ENCODE data around the gene NME9. TPM values are rescaled to one million over a fixed set of nuclear protein-coding genes. Genes with fewer than 3 reads are reported as not detected.

The NME9 gene
- total RNA-seq, 4 donors from 2014 or later: 0.38 TPM; not detected in 3

DNA sequence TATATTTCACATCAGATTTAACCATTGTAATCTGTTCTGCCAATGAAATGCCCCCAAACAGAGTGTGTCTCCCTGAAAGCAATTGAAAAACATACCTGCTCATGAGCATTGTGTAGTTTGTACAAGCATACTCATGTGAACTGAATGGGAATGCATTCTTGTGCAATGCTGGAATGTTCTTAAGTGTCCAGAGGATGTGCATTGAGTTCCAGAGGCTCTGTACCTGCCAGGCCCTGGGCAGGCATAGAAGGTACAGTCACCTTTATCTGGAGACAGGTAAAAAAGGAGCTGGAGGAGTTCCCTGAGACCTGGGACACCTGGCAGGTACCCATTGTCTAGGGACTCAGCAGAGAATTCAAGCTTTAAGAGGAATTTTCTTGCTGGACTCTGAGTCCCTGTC, 21.5 kb upstream of the NME9 start:
- Histone ChIP-seq H3K36me3 (no peaks in the 10 kb centered on the region), H3K27me3 (no peaks in the 10 kb centered on the region), H3K4me1 (peaks cover 34% of the 10 kb centered on the region), H3K9me3 (no peaks in the 10 kb centered on the region), H3K4me3 (no peak overlapping the region), H3K27ac (no peak overlapping the region)
- no peak for DNase-seq (ENCODE audit: low spot score in 2 of 2)
- no peak for TF ChIP-seq EP300 (IDR thresholded peaks at IDR 0.05)
- TF ChIP-seq, protein P1, sequence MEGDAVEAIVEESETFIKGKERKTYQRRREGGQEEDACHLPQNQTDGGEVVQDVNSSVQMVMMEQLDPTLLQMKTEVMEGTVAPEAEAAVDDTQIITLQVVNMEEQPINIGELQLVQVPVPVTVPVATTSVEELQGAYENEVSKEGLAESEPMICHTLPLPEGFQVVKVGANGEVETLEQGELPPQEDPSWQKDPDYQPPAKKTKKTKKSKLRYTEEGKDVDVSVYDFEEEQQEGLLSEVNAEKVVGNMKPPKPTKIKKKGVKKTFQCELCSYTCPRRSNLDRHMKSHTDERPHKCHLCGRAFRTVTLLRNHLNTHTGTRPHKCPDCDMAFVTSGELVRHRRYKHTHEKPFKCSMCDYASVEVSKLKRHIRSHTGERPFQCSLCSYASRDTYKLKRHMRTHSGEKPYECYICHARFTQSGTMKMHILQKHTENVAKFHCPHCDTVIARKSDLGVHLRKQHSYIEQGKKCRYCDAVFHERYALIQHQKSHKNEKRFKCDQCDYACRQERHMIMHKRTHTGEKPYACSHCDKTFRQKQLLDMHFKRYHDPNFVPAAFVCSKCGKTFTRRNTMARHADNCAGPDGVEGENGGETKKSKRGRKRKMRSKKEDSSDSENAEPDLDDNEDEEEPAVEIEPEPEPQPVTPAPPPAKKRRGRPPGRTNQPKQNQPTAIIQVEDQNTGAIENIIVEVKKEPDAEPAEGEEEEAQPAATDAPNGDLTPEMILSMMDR (IDR thresholded peaks at IDR 0.05): no peak
- TF ChIP-seq POLR2AphosphoS5 (IDR thresholded peaks at IDR 0.05): no peak
- no peak for TF ChIP-seq POLR2A (IDR thresholded peaks at IDR 0.05)

DNA sequence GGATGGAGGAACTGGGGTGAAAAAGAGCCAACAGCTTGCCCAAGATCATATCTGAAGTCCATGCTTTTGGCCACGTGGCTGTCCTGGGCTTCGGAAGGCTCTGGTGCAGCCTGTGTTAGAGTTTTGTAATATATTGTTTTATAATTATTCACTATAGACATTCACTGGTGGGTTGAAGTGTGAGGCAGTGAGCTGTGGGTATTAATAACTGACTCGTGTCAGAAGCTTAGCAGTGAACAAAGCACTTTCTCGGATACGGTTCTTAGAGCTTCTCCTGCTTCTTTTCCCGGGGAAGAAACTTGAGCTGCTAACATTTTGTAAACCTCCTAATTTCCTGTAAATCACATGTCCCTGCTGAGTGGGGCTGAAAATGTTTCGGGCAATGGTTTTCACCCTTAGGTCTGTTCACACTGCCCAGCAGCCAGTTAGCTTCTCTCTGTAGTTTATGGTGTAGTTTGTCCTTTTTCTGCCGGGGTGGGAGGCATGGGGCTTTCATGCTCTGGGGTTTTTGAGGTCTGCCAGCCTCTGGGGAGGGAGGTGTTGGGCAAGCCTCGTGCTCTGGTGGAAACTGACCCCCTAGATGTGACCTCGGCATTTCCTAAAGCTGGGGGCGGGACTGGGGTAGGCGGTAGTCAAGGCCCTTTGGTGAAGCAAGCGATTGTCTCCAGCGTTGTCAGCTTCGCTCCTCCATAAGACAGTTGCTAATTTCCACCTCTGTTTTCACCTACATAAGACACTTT, 20.4 kb upstream of the NME9 start:
- DNase-seq (ENCODE audit: low spot score in 2 of 2): no peak
- Histone ChIP-seq H3K27ac (peak overlapping the region; percentile 93), H3K9me3 (no peaks in the 10 kb centered on the region), H3K4me3 (peak overlapping the region; percentile 73), H3K4me1 (peaks cover 34% of the 10 kb centered on the region), H3K36me3 (no peaks in the 10 kb centered on the region), H3K27me3 (no peaks in the 10 kb centered on the region)
- 43% methylated on average over 15 of the region's 15 CpGs for WGBS
- TF ChIP-seq, protein P1 (IDR thresholded peaks at IDR 0.05): no peak
- TF ChIP-seq POLR2A (IDR thresholded peaks at IDR 0.05) (no peak), POLR2AphosphoS5 (IDR thresholded peaks at IDR 0.05) (no peak), EP300 (IDR thresholded peaks at IDR 0.05) (no peak)

DNA sequence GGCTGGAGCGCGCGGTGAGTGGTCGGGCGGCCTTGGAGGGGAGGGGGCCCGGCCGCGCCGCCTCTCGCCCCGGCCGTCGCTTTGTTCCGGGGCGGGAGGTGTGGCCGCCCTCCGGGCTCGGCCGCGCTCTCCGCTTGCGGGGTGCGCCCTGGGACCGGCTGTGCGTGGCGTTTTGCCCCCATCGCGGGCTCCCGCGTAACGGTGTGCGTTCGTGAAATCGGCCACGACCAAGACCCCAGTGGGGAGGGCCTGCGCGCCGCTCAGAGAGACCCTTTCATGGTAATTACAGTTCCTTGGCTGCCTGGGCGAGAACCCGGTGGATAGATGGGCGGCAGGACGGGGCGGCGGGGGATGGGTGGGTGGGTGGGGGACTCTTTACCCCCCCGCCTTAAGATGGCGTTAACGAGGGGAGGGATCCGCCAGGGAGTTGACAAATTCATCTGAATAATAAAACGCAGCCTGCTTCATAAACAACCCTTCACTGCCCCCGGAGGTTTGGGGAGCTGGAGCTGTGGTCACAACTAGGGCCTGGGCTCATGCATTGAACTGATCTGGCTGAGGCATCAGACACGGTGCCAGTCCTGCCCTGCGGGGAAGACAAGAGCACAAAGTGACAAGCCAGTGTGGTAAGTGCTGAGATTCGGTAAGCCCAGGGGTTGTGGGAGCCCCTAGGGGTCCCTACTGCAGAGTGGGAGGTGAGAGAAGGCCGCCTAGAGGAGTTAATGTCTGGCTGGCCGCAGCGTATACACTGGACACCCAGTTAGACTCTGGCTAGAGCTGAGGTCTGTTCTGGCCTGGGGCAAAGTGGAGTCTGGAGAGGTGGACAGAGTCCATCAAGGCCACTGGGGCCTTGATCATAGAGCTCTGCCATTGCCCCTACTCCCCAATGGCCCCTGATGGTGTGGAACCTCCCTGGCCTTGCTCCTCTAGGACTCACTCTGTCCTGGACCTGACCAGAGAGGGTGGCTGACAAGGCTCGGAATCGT, 19.4 kb upstream of the NME9 start:
- Histone ChIP-seq H3K36me3 (no peaks in the 10 kb centered on the region), H3K9me3 (no peaks in the 10 kb centered on the region), H3K27me3 (no peaks in the 10 kb centered on the region), H3K4me3 (peak overlapping the region; percentile 73), H3K4me1 (peaks cover 34% of the 10 kb centered on the region), H3K27ac (peak overlapping the region; percentile 93)
- 19% methylated on average over 19 of the region's 58 CpGs for WGBS
- TF ChIP-seq POLR2A (IDR thresholded peaks at IDR 0.05): no peak
- TF ChIP-seq, protein P1 (IDR thresholded peaks at IDR 0.05): no peak
- no peak for TF ChIP-seq POLR2AphosphoS5 (IDR thresholded peaks at IDR 0.05)
- no peak for TF ChIP-seq EP300 (IDR thresholded peaks at IDR 0.05)
- peak in 1 of 2 donors; percentile 70 for DNase-seq (ENCODE audit: low spot score in 2 of 2)

DNA sequence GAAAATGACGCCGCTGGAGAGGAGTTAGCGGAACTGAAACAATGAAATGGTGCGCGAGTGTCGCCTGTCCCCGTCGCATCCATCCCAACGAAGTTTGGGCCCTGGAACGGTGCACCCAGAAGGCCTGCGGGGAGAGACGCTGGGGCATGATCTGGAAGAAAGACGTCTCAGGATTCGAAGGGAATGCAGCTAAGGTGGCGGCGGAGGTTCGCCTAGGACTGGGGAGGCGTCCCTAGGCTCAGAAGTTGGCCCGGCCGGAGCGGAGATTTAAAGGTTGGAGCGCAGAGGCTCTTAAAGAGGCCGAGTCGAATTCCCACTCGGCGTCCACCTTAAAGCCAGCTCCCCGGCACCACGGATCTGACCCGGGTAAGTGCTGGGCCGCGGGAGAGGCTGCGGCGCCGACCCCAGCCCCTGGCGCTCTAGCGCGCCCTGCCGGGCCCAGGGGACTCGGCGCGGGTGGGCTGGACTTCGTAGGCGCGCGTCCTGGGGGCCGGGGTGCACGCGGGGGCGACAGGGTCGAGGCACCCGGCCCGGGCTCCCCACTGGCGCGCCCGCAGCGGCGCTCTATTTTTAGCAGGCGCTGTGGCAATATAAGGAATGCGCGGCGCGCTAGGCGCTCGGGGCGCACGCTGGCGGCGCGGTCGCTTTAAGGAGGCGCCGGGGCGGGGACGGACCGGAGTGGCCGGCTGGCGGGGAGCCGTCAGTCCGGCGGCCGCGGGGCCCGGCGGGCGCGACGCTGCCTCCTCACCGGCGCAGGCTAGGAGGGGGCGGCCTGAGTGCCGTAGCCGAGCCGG, 18.5 kb upstream of the NME9 start, which contains the start of gene MRAS:
Gene MRAS, plus strand, starts transcription at position 620 of the 794 bp plus-strand sequence. CDS start 24,305 bp downstream, outside the sequence.
- TF ChIP-seq EP300 (IDR thresholded peaks at IDR 0.05): no peak
- TF ChIP-seq, protein P1 (IDR thresholded peaks at IDR 0.05): peak in 1 of 2 donors; percentile 47
- no peak for TF ChIP-seq POLR2AphosphoS5 (IDR thresholded peaks at IDR 0.05)
- TF ChIP-seq POLR2A (IDR thresholded peaks at IDR 0.05): no peak
- DNase-seq (ENCODE audit: low spot score in 2 of 2): peak; percentile 80 to 86
- WGBS: under 1% methylated on average over 32 of the region's 93 CpGs

More for the DNA sequence above, 18.5 kb upstream of the NME9 start, which contains the start of gene MRAS:
- peak within 1 kb of the TSS; percentile 93 for H3K27ac ChIP-seq
- H3K27me3 ChIP-seq: no peaks in the 10 kb centered on the region
- H3K9me3 ChIP-seq: no peaks in the 10 kb centered on the region
- peak within 1 kb of the TSS; percentile 73 for H3K4me3 ChIP-seq
- H3K4me1 ChIP-seq: peaks cover 34% of the 10 kb centered on the region
- H3K36me3 ChIP-seq: no peaks in the 10 kb centered on the region

Measured in suprapubic skin (tissue), 4 donors.